Dermis blood vessel endothelial cell (primary cell): Measurements from ENCODE around the gene EVI5. TPM values are rescaled to one million over a fixed set of nuclear protein-coding genes. Genes with fewer than 3 reads are reported as not detected.

ENCODE experiments used
- DNase-seq: peaks from one replicate; pipeline ENCODE4 v3.0.0; 2010
- total RNA-seq: library from RNA; depleted of rRNA; stranded (reverse); fragments of >200 nt; gene quantifications from 2 replicates; pipeline ENCODE4 v1.2.3, GENCODE V29; 2014

Gene EVI5
- total RNA-seq, 1 donor from 2014 or later = 25.5 TPM

GRCh38 chr1:92481971-92482664 is 302.8 kb downstream of the EVI5 start:
- DNase-seq = peak; percentile 20

DNA sequence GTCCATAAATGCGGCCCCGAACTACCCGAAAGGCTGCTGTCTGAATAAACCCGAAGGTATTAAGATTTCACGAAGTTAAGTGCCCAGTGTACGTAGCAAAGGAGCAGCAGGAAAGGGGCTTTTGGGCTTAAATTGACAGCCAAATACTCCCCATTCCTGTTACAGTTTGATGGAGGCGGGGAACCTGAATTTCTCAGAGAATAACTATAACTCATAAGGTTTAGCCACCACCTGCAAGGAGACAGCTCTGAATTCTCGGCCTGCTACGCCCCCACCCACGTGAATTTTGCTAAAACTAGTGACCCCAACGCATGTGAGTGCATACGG is 303.3 kb downstream of the EVI5 start:
- no peak for DNase-seq

DNA sequence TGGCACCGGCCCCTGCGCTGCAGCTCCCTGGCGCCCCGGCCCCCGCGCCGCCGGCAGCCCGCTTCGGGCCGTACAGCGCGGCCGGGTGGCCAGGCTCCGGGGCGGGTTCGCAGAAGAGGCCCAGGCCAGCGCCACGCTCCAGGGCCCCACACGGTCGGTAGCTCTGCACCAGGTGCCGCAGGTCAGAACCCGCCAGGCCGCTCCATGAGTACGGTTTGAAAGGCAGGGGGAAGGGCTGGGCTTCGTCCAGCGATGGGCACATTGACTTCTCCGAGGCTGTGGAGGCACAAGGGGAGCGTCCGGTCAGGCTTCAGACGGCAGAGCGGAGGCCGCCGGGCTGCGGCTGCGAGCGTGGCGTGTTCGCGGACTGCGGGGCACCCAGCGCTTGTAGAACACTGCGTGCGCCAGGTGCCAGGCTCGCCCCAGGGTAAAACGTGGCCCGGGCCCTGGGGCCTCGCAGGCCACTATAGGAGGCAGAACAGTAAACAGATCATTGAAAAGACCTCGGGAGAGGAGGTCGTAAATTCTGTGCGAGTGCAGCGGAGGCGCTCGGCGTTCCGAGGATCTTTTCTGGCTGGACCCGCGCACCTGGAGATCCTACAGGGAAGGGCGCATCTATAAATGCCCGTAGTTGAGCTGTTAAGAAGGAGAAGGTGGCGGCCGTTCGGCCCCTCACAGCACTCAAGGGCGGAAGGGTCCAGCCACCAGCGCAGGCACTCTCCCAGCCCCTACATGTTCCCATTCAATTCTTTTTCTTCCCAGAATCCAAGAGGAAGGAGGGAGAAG is 303.9 kb downstream of the EVI5 start:
- no peak for DNase-seq

DNA sequence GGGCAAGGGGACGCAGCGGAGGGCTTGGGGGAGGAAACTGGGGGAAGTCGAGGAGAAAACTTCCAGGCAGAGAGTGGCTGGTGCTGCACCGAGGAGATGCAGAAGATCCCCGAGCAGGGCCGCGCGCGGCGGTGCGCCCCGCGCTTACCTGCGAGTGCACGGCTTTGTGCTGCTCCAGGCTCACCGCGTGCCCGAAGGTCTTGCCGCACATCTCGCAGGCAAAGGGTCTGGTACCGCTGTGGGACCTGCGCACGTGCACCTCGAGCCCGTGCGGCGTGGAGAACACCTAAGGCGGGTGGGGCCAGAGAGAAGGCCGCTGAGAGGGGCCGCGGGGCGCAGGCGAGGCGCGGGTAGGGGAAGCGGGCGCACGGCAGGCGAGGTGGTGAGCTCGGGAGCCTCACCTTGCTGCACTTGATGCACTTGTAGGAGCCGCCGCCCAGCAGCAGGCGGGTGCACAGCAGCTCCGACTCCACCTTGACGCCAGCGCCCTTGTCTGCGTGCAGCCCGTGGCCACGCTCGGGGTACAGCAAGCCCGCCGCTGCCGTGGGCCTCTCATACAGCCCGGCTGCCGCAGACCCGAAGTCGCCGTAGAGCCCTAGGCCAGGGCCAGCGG is 304.6 kb downstream of the EVI5 start:
- DNase-seq = no peak

GRCh38 chr1:92479587-92479986 is 305.3 kb downstream of the EVI5 start:
- DNase-seq = no peak

- DNase-seq = no peak
Measured at GRCh38 chr1:92478393-92478792, 306.5 kb downstream of the EVI5 start.

- DNase-seq = no peak
Measured at GRCh38 chr1:92476071-92476631, 308.8 kb downstream of the EVI5 start.

DNA sequence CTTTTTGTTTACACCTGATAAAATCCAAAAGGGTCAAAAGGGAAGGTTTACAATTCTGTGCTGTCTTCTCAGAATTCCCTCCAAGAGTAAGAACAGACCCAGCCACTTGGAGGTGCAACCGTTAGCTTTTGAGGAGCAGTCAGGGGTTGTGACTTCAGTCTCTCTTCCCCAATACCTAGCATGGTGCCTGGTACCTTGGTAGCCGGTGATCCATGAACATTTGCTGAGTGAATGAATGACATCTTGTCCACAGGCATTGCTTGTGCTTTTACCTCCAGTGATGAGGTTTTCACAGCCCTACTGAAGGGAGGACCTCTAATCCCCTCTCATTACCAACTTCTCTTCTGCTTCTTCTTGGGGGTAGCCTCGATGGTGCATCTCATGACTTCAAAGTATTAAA is 309.9 kb downstream of the EVI5 start:
- no peak for DNase-seq

DNA sequence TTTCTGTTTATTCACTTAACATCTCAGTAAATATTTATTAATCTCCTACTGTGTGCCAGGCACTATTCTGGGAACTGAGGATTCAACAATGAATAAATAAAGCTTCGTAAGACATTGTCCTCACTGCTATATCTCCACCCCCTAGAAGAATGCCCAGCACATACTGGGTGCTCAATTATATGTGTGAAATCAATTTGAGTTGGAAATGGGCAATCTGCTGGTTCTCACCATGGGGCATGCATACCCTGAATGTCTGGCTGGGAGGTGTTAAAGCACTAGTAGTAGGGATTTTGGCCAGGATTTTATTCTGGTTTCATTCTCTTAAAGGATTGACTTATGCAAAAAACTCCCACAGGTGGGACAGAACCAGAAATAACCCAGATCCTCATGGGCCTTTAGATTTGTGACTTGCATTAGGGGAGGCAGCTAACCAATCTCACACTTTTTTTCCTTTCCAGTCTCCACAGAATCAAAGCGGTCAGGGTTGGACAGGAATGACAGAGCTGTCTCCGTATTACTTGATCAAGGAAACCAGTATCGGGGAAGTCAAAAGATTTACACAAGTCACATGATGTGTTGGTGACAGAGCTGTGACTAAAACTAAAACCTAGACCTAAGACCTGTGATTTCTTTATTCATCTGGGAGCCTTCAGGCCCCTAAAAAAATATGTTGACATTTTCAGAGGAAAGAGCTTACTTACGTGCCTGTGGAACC is 311.0 kb downstream of the EVI5 start:
- DNase-seq = no peak

GRCh38 chr1:92470216-92470615 is 314.7 kb downstream of the EVI5 start:
- DNase-seq = no peak

DNA sequence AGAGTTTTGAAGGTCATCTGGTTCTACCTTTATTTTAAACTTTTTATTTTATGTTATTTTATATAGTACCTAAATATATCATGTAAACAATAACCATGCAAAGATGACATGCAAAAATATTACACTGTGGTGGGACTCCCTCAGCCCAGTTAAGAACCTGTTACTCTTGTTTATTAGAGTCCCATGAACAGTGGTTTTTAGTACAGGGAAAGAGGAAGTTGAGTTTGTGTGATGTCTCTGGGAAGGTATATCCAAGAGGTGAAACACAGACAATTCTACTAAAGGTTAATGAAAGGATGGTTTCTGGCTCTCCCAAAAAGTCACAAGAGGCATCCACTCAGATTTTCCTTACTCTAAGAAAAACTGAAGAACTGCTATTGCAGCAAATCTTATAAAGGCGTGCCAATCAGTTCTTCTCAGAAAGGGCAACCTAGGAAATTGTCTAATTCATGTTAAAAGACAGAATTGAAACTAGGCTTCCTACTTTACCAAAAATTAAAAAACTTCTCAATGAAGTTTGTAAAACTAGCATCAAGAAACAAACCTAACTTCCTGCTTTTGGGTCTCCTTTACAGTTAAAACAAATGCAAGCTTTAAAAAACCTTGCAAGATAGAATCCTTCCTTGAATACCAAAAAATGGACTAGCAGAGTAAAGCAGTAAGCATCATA is 318.1 kb downstream of the EVI5 start:
- DNase-seq = no peak

GRCh38 chr1:92465256-92465647 is 319.7 kb downstream of the EVI5 start:
- no peak for DNase-seq

DNA sequence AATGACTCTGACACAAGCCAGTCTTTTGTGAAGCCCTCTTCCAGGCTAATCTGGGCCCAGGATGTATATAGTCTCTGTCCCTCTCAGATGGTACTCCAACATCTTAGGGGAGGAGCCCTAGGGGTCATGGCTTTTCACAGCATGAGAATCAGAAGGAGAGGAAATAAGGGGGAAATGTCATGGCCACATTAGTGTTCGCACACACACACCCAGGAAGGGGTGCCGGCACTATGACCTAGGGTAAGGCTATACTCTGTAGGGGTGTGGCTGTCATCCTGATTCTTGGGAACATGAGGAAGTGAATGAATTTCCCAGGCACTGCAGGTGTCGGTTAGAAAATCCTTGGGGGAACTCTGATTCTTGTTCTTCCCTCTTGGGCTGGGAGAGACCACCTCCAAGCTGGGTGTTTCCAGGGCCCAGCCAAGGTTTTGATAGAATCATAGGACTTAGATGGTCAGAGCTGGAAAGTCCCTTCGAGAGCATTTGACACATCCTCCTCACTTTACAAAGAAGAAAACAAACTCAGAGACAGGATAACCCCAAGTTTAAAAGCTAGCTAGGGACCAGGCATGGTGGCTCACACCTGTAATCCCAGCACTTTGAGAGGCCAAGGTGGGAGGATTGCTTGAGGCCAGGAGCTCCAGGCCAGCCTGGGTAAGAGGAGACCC is 320.2 kb downstream of the EVI5 start:
- no peak for DNase-seq

GRCh38 chr1:92461364-92462097 is 323.4 kb downstream of the EVI5 start:
- DNase-seq = no peak

DNA sequence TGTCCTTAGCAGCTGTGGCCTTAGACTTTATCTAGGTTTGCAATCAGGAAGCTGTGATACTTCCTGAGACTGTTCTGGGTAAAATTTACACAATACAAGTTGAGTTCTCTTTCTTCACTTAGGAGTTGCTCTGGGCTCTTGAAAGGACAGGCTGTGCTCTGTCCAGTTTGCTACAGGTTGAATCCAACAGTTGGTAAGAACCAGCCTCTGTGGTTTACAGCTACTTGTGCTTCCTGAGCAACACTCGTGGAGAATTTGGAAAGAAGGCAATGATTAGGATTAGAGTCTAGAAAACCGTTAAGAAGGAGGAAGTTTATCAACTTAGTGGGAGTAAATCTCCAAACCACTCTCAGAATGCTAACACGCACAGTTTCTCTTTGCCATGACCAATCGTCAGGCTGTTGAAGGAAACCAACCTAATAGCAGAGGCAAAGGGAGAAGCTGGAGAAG is 325.0 kb downstream of the EVI5 start:
- DNase-seq = peak; percentile 25

Other genes starting within 250 kb of the EVI5 start
- gene RPL5, start 46.9 kb upstream of the EVI5 start, total RNA-seq = 892 and 958 TPM in 2 replicates
- 0.47 and 0.68 TPM in 2 replicates for gene DIPK1A, start 176.4 kb upstream of the EVI5 start, total RNA-seq